Naive thymus-derived CD8-positive, alpha-beta T cell (primary cell): Measurements from ENCODE around the gene TBX15. TPM values are rescaled to one million over a fixed set of nuclear protein-coding genes. Genes with fewer than 3 reads are reported as not detected.
A peak's percentile ranks its signal among the peaks of the same experiment; 100 is the strongest.

Source experiments
- ATAC-seq, 2 donors: fragments of 150-1000 bp; cut with Tn5 transposase in 1 of 2; sonication (Bioruptor Pico), chemical (Tn5 transposase) in 1 of 2; 1 replicate in 1 of 2; 2 replicates in 1 of 2; pipeline ENCODE4 v1.10.0; 2021; ENCODE audit warnings: mild to moderate bottlenecking in 2 of 2, moderate library complexity in 2 of 2
- POLR2A ChIA-PET: fragments of 350-600 bp; sonication (Branson Sonifier 250); formaldehyde crosslinking; loops from one replicate; lab custom pipeline; 2021; ENCODE audit warnings: antibody characterized with exemption; lab: Charles Lee
- DNase-seq, 10 donors: peaks; one replicate each; pipeline versions ENCODE4 v3.0.0 to v3.0.0-alpha.2; 2020 to 2022
- H3K27ac Mint-ChIP-seq, 10 donors: one replicate each; pipeline ENCODE4 v1.8.0; 2020 to 2022; ENCODE audit warnings: mild to moderate bottlenecking in 10 of 10, mixed read lengths in 10 of 10, moderate library complexity in 4 of 10, inconsistent platforms in 1 of 10
- H3K27me3 Mint-ChIP-seq, 5 donors: one replicate each; pipeline ENCODE4 v1.8.0; 2021 to 2022; ENCODE audit warnings: mixed read lengths in 5 of 5
- H3K36me3 Mint-ChIP-seq, 3 donors: one replicate each; pipeline ENCODE4 v1.8.0; 2020 to 2022; ENCODE audit warnings: mixed read lengths in 3 of 3, mild to moderate bottlenecking in 2 of 3, inconsistent platforms in 1 of 3
- H3K4me1 Mint-ChIP-seq, 4 donors: one replicate each; pipeline ENCODE4 v1.8.0; 2021 to 2022; ENCODE audit warnings: mixed read lengths in 4 of 4
- H3K4me3 Mint-ChIP-seq, 10 donors: one replicate each; pipeline ENCODE4 v1.8.0; 2020 to 2022; ENCODE audit warnings: mild to moderate bottlenecking in 10 of 10, mixed read lengths in 10 of 10, moderate library complexity in 6 of 10, inconsistent platforms in 1 of 10
- H3K9me3 Mint-ChIP-seq, 9 donors: one replicate each; pipeline ENCODE4 v1.8.0; 2020 to 2022; ENCODE audit warnings: mixed read lengths in 9 of 9, mild to moderate bottlenecking in 3 of 9, inconsistent platforms in 1 of 9, moderate library complexity in 1 of 9
- polyA plus RNA-seq, 3 donors: library from polyadenylated mRNA; unstranded; fragments of 300-500 nt; fragmentation: Illumina TruSeq; gene quantifications; one replicate each; pipeline ENCODE4 v1.2.3, GENCODE V29; 2021
- total RNA-seq, 8 experiments: library from RNA in 2 of 8; stranded (reverse) in 2 of 8; gene quantifications; one replicate each; pipeline ENCODE4 v1.2.3 and lab custom pipeline; 2021 to 2026

The TBX15 gene
- total RNA-seq = not detected
- polyA plus RNA-seq = not detected
- total RNA-seq (lab: John Stamatoyannopoulos, UW) = 0 reads per million in 6 experiments

DNA sequence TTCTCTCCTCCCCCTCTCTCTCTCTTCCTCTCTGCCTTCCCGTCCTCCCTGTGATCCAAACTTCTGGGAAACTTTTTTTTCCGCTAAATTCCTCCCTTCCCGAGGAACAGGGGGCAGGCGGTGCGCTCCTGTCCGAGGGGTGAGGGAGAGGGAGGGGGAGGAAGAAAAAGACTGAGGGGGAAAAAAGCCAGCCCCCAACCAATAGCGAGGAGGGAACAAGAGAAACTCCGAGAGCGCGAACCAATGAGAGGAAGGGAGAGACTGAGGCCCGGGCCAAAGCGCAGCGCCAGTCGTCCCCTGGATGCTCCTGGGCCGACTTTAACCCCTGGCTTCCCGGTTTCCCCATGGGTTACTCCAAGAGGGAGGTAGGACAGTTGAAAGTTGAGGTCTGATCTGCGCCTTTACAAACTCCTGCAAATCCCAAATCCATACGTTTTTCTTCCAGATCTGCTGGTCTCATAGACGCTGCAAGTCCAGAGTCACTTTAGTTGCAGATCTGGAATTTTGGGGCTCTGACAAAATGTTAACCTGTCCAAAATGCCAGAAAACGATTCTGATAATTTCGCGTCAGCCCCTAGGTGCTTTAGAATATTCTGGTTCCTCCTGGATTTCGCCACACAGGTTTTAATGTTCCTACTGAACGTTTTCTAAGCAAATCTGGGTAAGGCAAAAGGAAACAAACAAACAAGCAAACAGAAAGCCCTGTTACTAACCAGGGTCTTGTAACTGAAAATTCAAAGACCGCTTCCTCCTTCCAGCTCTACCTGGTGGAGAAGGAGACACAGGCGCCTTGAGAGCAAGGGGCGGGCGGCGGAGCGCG lies at the start of gene TBX15:
Gene TBX15 (minus strand): TSS at position 158 of the 820 bp plus-strand sequence. CDS start 548 bp downstream, outside the sequence.
- DNase-seq (no peak), ATAC-seq (no peak)
- Mint-ChIP-seq H3K27ac (peak within 1 kb of the TSS in 1 of 10 donors; percentile 79), H3K4me3 (peak within 1 kb of the TSS in 9 of 10 donors; percentile 18 to 77 (median 65)), H3K9me3 (peaks cover 0 to 28% (median 13%) of the 10 kb centered on the region in 9 donors), H3K4me1 (peaks cover 24 to 46% (median 34%) of the 10 kb centered on the region in 4 donors), H3K27me3 (peaks cover 51 to 98% (median 83%) of the 10 kb centered on the region in 5 donors), H3K36me3 (peaks cover 0 to 24% (median 17%) of the 10 kb centered on the region in 3 donors)
- POLR2A ChIA-PET = no interaction called here

DNA sequence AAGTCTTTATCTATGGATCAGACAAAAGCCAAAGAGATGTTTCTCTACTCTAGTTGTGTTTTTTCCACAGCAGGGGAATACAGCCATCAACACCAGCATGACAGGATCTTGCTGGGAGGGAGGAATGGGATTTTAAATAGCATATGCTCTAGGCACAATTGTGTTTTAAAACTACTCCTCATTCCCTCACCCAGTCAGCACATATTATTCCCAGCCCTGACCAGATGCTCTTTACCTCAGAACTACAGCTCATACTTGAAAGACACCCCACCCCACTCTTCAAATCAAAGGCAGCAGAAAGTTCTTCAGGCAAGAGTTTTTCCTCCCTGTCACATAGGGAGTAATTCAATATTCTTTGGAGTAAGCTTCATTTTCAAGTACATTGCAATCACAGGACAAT lies 46.2 kb upstream of the TBX15 start:
- Mint-ChIP-seq H3K4me1 (no peaks in the 10 kb centered on the region), H3K4me3 (no peak overlapping the region), H3K27me3 (no peaks in the 10 kb centered on the region), H3K27ac (no peak overlapping the region), H3K36me3 (peaks cover 52 to 87% (median 79%) of the 10 kb centered on the region in 3 donors), H3K9me3 (peaks cover 0 to 23% (median 3%) of the 10 kb centered on the region in 9 donors)
- ATAC-seq (no peak), DNase-seq (no peak)
- POLR2A ChIA-PET = no interaction called here

DNA sequence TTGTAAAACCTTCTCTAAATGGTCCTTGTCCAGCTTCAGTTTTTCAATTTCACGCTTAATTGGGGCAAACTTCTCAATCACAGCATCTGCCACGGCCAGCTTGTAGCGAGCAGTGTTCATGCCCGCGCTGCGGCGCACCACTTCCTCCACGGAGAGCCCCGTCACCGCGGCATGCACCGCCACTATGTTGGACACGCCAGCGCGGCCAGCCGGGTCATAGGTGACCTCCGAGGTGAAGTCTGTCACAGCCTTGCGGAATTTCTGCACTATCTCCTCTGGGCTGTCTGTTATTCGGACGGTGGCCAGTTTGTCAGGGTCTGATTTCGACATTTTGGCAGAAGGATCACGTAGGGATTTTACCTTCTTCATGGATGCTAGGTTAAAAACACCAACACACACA lies 44.8 kb upstream of the TBX15 start:
- Mint-ChIP-seq H3K4me3 (no peak overlapping the region), H3K4me1 (no peaks in the 10 kb centered on the region), H3K27me3 (no peaks in the 10 kb centered on the region), H3K9me3 (peaks cover 0 to 24% (median 3%) of the 10 kb centered on the region in 9 donors), H3K36me3 (peaks cover 48 to 80% (median 78%) of the 10 kb centered on the region in 3 donors), H3K27ac (no peak overlapping the region)
- ATAC-seq (no peak), DNase-seq (no peak)
- POLR2A ChIA-PET = no interaction called here

DNA sequence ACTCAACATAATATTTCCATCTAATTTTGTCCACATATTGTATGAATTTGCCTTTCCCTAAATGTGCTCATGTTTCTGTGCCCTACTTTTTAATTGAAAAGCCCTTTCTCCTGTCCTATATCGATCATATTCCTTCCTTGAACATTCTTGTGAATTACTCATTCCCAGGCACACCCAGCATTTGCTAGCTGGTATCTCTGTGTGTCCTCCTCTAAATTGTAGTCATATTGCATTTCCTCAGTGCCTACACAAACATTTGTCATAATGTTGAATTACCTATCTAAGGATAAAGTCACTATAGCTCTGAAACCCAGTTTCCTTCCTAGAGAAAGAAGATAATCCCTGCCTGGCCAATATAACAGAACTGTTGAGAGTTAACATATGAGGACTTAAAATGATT lies 39.6 kb upstream of the TBX15 start:
- Mint-ChIP-seq H3K27me3 (peaks cover 0 to 3% (median 0%) of the 10 kb centered on the region in 5 donors), H3K36me3 (peaks cover 33 to 59% (median 47%) of the 10 kb centered on the region in 3 donors), H3K27ac (no peak overlapping the region), H3K4me1 (peaks cover 0 to 2% (median 0%) of the 10 kb centered on the region in 4 donors), H3K4me3 (no peak overlapping the region), H3K9me3 (peaks cover 0 to 29% (median 13%) of the 10 kb centered on the region in 9 donors)
- POLR2A ChIA-PET = no interaction called here
- DNase-seq (no peak), ATAC-seq (no peak)

DNA sequence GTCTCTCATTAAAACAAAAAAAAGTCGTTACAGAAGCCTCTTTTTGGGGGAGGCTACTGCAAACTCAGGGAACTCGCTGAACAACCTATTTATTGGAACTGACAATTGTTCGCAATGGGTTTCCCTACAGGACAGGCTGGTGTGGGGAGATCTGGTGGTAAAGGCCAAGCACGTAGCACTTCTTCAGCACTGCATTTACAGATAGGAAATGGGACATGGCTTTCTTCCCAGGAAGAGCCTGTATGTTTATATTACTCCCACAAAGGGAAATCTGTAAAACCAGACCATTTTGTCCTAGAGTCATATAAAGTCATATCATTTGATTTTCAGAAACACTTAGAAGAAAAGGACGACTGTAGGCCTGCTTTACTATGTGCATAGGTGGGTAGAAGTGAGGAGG lies 38.8 kb upstream of the TBX15 start:
- ATAC-seq (no peak), DNase-seq (no peak)
- POLR2A ChIA-PET = no interaction called here
- H3K9me3 Mint-ChIP-seq = peaks cover 0 to 30% (median 15%) of the 10 kb centered on the region in 9 donors
- H3K4me1 Mint-ChIP-seq = peaks cover 0 to 2% (median 0%) of the 10 kb centered on the region in 4 donors
- peaks cover 0 to 3% (median 0%) of the 10 kb centered on the region in 5 donors for H3K27me3 Mint-ChIP-seq
- H3K4me3 Mint-ChIP-seq = no peak overlapping the region
- peak overlapping the region in 1 of 10 donors; percentile 46 for H3K27ac Mint-ChIP-seq
- H3K36me3 Mint-ChIP-seq = peaks cover 28 to 55% (median 41%) of the 10 kb centered on the region in 3 donors

DNA sequence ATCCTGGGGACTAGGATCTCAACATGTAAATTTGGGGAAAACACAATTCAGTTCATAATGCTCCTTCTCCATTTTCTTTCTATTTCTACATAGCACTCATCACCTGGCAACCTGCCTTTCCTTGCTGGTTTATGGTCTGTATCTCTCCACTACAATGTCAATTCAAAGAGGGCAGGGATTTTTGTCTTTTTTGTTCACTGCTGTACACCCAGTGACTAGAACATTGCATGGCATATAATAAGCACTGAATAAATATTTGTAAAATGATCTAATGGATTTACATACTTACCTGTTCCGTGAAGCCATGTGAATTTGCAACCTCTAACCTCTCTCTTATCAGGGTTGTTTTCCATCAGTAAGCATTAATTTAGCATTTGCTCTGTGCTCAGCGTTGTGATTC lies 27.4 kb upstream of the TBX15 start:
- ATAC-seq (no peak), DNase-seq (no peak)
- Mint-ChIP-seq H3K36me3 (peaks cover 44 to 85% (median 53%) of the 10 kb centered on the region in 3 donors), H3K4me3 (no peak overlapping the region), H3K4me1 (peaks cover 0 to 2% (median 0%) of the 10 kb centered on the region in 4 donors), H3K9me3 (peaks cover 14 to 85% (median 45%) of the 10 kb centered on the region in 9 donors), H3K27me3 (peaks cover 19 to 47% (median 25%) of the 10 kb centered on the region in 5 donors), H3K27ac (no peak overlapping the region)
- POLR2A ChIA-PET = no interaction called here

DNA sequence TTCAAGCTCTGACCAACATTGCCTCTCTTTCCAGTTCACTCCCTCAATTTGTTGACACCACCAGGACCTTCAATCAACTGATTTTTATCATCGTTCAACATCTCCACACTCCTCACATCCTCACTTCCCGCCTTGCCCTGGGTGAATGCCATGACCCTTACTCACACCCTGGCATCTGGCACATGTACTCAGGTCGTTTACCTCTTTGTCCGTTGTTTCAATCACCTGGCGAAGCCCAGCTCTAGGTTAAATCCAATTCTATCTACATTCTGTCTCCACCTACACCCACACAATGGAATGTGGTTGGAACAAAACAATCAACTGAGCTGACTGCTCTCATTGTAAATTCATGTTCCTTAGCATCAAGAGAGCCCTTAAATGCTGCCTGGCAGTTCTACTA lies 24.2 kb upstream of the TBX15 start:
- H3K27me3 Mint-ChIP-seq = peaks cover 39 to 65% (median 47%) of the 10 kb centered on the region in 5 donors
- no peak overlapping the region for H3K4me3 Mint-ChIP-seq
- no peak overlapping the region for H3K27ac Mint-ChIP-seq
- DNase-seq (no peak), ATAC-seq (no peak)
- H3K36me3 Mint-ChIP-seq = peaks cover 29 to 77% (median 35%) of the 10 kb centered on the region in 3 donors
- POLR2A ChIA-PET = no interaction called here
- peaks cover 11 to 83% (median 44%) of the 10 kb centered on the region in 9 donors for H3K9me3 Mint-ChIP-seq
- H3K4me1 Mint-ChIP-seq = peaks cover 7 to 12% (median 9%) of the 10 kb centered on the region in 4 donors

DNA sequence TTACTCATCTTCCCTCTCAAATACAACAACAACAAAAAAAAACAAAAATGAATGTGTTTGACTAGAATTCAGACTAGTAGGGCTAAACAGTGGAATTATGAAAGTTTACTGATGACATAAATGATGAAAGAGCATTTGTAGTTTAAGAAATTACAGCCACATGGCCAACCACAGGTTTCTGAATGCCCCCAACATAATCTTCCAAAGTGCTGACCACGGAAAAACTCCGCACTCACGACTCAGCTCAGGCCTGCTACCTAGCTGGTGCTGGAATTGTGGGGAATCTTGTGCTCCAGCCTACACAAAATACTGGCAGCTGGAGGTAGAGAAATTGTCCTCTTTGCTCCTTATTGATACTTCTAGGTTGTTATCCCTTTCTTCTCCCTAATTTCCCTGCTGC lies 23.6 kb upstream of the TBX15 start:
- DNase-seq (no peak), ATAC-seq (no peak)
- Mint-ChIP-seq H3K4me3 (no peak overlapping the region), H3K4me1 (peaks cover 7 to 12% (median 9%) of the 10 kb centered on the region in 4 donors), H3K27me3 (peaks cover 39 to 66% (median 49%) of the 10 kb centered on the region in 5 donors), H3K36me3 (peaks cover 28 to 73% (median 34%) of the 10 kb centered on the region in 3 donors), H3K9me3 (peaks cover 11 to 79% (median 44%) of the 10 kb centered on the region in 9 donors), H3K27ac (no peak overlapping the region)
- POLR2A ChIA-PET = interaction anchor here (0.6 kb wide), 1 partner anchor 65 kb away, joined by 3 read pairs; no protein-coding TSS in a partner anchor

DNA sequence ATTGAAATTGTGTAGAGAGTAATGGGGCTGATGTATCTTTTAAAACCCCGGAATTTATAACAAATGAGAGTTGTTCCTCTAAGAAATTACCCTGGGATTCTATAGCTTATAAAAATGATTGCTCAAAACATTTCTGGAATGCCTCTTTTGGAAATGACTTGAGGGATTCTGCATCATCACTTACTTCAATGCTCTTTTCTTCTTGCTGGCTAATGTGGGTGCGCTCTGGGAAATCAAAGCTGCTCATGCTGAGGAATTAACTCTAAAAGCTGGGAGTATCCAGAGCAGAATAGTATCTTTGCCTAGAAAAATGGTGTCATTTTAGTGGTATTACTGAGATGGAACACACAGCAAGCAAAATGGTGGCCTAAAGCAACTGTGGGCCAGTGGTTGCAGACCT lies 23.0 kb upstream of the TBX15 start:
- Mint-ChIP-seq H3K27ac (no peak overlapping the region), H3K9me3 (peaks cover 11 to 79% (median 47%) of the 10 kb centered on the region in 9 donors), H3K4me1 (peaks cover 7 to 12% (median 9%) of the 10 kb centered on the region in 4 donors), H3K36me3 (peaks cover 26 to 73% (median 35%) of the 10 kb centered on the region in 3 donors), H3K27me3 (peaks cover 43 to 72% (median 53%) of the 10 kb centered on the region in 5 donors), H3K4me3 (no peak overlapping the region)
- POLR2A ChIA-PET = interaction anchor here (0.6 kb wide), 1 partner anchor 66 kb away, joined by 3 read pairs; no protein-coding TSS in a partner anchor
- no peak for ATAC-seq
- DNase-seq = no peak

DNA sequence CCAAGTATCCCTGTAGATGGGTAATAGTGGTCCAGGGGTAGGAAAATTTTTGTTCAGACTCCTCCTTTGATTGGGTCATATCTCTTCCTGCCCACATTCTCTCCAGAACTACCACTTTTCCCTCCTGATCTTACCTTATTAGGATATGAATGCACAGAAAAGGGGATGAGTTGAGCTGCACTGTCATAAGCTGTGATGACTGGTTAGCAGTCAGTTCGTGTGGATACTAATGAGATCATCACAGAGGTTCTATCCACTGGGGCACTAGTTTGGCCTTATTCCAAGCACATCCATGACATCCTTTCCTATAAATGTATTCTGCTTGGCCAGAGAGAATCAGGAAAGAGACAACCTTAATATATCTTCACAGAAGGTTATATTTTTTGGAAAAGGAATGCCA lies 22.1 kb upstream of the TBX15 start:
- peaks cover 25 to 71% (median 32%) of the 10 kb centered on the region in 3 donors for H3K36me3 Mint-ChIP-seq
- ATAC-seq (no peak), DNase-seq (no peak)
- peaks cover 50 to 78% (median 61%) of the 10 kb centered on the region in 5 donors for H3K27me3 Mint-ChIP-seq
- peaks cover 10 to 80% (median 51%) of the 10 kb centered on the region in 9 donors for H3K9me3 Mint-ChIP-seq
- POLR2A ChIA-PET = no interaction called here
- peaks cover 7 to 12% (median 10%) of the 10 kb centered on the region in 4 donors for H3K4me1 Mint-ChIP-seq
- no peak overlapping the region for H3K27ac Mint-ChIP-seq
- H3K4me3 Mint-ChIP-seq = no peak overlapping the region

DNA sequence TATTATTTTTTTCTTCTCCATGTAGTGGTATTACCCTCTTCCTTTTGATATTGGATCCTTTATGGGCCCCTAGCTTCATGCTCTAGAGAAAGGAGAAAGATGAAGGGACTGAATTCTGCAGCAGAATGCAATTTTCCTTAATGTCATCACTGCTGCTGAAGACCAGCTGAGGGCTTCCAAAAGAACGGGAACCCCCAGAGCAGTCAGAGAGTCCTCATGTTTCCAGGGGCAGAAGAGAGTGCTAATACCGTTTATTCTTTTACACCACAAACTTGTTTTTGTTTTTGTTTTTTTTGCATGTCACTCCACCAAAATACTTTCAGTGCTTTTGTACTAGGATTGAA lies 21.1 kb upstream of the TBX15 start:
- DNase-seq (no peak), ATAC-seq (no peak)
- H3K36me3 Mint-ChIP-seq = peaks cover 24 to 64% (median 28%) of the 10 kb centered on the region in 3 donors
- H3K9me3 Mint-ChIP-seq = peaks cover 8 to 80% (median 46%) of the 10 kb centered on the region in 9 donors
- POLR2A ChIA-PET = no interaction called here
- H3K27ac Mint-ChIP-seq = peak overlapping the region in 1 of 10 donors; percentile 51
- H3K27me3 Mint-ChIP-seq = peaks cover 54 to 78% (median 65%) of the 10 kb centered on the region in 5 donors
- H3K4me3 Mint-ChIP-seq = peak overlapping the region in 3 of 10 donors; percentile 60 to 75 (median 67)
- H3K4me1 Mint-ChIP-seq = peaks cover 7 to 12% (median 10%) of the 10 kb centered on the region in 4 donors

DNA sequence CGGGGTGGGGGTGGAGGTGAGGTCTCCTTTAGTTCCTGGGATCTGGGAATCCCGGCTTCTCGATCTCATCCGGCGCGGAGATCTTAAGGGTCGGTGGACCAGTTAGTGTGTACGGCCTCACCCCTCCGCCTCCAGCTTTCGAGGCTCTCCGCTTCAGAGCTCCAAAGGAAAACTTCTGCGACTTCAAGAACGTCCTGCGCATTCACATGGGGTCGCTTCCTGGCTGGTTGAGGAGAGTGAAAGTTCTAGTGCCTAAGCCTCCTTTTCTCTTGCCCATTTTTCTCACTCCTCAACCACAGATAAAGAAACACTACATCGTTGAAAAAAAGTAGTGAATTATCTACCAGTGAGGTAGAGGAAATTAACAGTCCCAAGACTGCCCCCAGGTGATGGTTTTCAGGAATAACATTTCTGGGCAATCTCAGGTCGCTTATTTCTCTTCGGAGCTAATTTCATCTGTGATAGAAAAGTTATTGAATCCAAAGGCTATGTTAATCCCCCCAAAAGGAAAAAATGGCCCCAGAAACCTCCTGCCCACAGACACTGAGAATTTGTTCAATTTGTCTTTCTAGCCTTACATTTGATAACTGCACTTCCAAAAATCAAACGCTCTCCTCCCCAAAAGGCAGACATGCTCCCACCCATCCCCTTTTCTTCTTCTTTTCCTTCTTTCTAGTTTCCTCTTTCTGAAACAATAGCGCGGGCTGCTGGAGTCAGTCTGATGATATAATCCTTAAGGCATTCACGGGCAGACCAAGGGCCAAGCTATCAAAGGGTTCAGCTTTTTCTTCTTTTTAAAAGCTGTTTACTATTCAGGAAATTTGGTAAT lies 20.6 kb upstream of the TBX15 start:
- H3K27ac Mint-ChIP-seq = peak overlapping the region in 1 of 10 donors; percentile 51
- H3K36me3 Mint-ChIP-seq = peaks cover 25 to 66% (median 33%) of the 10 kb centered on the region in 3 donors
- peak overlapping the region in 9 of 10 donors; percentile 48 to 77 (median 63) for H3K4me3 Mint-ChIP-seq
- ATAC-seq = no peak
- no peak for DNase-seq
- peaks cover 59 to 79% (median 68%) of the 10 kb centered on the region in 5 donors for H3K27me3 Mint-ChIP-seq
- peaks cover 7 to 12% (median 10%) of the 10 kb centered on the region in 4 donors for H3K4me1 Mint-ChIP-seq
- peaks cover 8 to 82% (median 44%) of the 10 kb centered on the region in 9 donors for H3K9me3 Mint-ChIP-seq
- POLR2A ChIA-PET = no interaction called here
